Thyroid gland (tissue), 4 donors: Measurements from ENCODE around the gene TRIM45. TPM values are rescaled to one million over a fixed set of nuclear protein-coding genes. Genes with fewer than 3 reads are reported as not detected.
A peak's percentile ranks its signal among the peaks of the same experiment; 100 is the strongest.

Source experiments
- DNase-seq, 2 donors: peaks; one replicate each; pipeline ENCODE4 v3.0.0-alpha.2; 2019
- H3K27ac ChIP-seq, 3 donors: fragments of 200-600 bp; sonication (generic); 1 replicate in 2 of 3; 2 replicates in 1 of 3; pipeline ENCODE4 v1.5.1; 2016 to 2019; ENCODE audit warnings: mild to moderate bottlenecking in 1 of 3, moderate library complexity in 1 of 3
- H3K27me3 ChIP-seq: fragments of 200-600 bp; sonication (generic); one replicate; pipeline ENCODE4 v1.5.1; 2019
- H3K36me3 ChIP-seq, 2 donors: fragments of 200-600 bp; sonication (generic); one replicate each; pipeline ENCODE4 v1.5.1; 2016 to 2019
- H3K4me1 ChIP-seq, 2 donors: fragments of 200-600 bp; sonication (generic); one replicate each; pipeline ENCODE4 v1.5.1; 2017 to 2019
- H3K4me3 ChIP-seq, 3 donors: fragments of 200-600 bp; sonication (generic); replicated peaks in 1 of 3; 1 replicate in 2 of 3; 2 replicates in 1 of 3; pipeline ENCODE4 v1.5.1; 2016; ENCODE audit warnings: mild to moderate bottlenecking in 1 of 3
- H3K9me3 ChIP-seq: fragments of 200-600 bp; sonication (generic); one replicate; pipeline ENCODE4 v1.5.1; 2017
- POLR2A ChIP-seq, 2 donors: fragments of 450-650 bp; IDR thresholded peaks; one replicate each; pipeline ENCODE4 v1.6.1; 2017; ENCODE audit warnings: antibody characterized with exemption in 2 of 2, mild to moderate bottlenecking in 2 of 2, moderate library complexity in 1 of 2
- WGBS, 2 donors: methylation state at CpG; one replicate each; pipeline ENCODE4 v1.1.5; 2017; 5-methylcytosine and 5-hydroxymethylcytosine counted together
- intact Hi-C: fragments of 100-400 bp; cut with DNase I; formaldehyde crosslinking; loops from one replicate; pipeline ENCODE4 v1.15.1; 2023
- total RNA-seq, 4 donors: library from RNA; depleted of rRNA; stranded (reverse); fragments of >200 nt; gene quantifications; one replicate each; pipeline ENCODE4 v1.2.3, GENCODE V29; 2016
- TF ChIP-seq, protein P1 (sequence below), 6 experiments: fragments of 200-600 bp in 3 of 6; fragments of 450-650 bp in 3 of 6; sonication (generic) in 3 of 6; IDR thresholded peaks; one replicate each; pipeline ENCODE4 v1.5.1; 2016 to 2019; ENCODE audit warnings: antibody characterized with exemption in 6 of 6, mild to moderate bottlenecking in 2 of 6, inconsistent platforms in 1 of 6, moderate library complexity in 1 of 6

The TRIM45 gene
- total RNA-seq, 4 donors from 2014 or later, result 5.1 to 7.3 (median 6.3) TPM

DNA sequence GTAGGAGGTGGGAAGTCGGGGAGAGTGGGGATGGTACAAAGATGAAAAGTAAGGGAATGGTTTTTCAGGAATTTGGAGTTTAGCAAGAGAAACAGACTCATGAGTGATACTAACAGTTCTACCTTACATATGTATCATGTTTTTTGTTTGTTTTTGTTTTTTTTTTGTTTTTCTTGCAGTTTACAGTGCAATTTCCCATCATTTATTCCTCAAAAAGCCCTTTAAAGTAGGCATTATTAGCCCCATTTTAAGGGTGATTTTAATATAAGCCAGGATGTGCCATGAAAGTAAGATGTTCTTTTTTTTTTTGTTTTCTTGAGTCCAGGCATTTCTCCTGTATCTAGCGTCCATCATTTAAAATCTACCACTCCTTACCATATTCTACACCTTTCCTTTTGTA lies 13.8 kb upstream of the TRIM45 start:
- TF ChIP-seq, protein P1, sequence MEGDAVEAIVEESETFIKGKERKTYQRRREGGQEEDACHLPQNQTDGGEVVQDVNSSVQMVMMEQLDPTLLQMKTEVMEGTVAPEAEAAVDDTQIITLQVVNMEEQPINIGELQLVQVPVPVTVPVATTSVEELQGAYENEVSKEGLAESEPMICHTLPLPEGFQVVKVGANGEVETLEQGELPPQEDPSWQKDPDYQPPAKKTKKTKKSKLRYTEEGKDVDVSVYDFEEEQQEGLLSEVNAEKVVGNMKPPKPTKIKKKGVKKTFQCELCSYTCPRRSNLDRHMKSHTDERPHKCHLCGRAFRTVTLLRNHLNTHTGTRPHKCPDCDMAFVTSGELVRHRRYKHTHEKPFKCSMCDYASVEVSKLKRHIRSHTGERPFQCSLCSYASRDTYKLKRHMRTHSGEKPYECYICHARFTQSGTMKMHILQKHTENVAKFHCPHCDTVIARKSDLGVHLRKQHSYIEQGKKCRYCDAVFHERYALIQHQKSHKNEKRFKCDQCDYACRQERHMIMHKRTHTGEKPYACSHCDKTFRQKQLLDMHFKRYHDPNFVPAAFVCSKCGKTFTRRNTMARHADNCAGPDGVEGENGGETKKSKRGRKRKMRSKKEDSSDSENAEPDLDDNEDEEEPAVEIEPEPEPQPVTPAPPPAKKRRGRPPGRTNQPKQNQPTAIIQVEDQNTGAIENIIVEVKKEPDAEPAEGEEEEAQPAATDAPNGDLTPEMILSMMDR (IDR thresholded peaks at IDR 0.05), result no peak
- no peak for TF ChIP-seq POLR2A (IDR thresholded peaks at IDR 0.05)
- Histone ChIP-seq H3K9me3 (no peaks in the 10 kb centered on the region), H3K4me3 (no peak overlapping the region), H3K27me3 (no peaks in the 10 kb centered on the region), H3K27ac (no peak overlapping the region), H3K4me1 (no peaks in the 10 kb centered on the region), H3K36me3 (no peaks in the 10 kb centered on the region)
- WGBS, 2 donors, result 80 to 91% methylated on average over 2 of the region's 2 CpGs
- DNase-seq, result no peak
- intact Hi-C loops, result no loop called here

DNA sequence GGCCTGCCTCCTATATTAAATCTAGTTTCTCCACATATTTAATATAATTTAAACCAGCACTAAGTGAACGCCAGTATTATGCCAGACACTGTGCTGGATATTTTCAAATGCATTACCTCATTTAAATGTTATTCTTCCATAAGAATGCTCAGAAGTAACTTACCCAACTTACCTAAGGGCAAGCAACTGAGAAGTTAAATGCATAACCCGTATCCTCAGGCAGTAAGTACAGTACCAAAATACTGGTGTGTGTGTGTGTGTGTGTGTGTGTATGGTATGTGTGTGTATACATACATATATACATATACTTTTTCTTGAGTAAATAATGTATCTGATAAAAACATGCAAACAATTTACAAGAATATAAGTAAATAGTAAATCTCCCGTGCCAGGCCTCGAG lies 9.0 kb upstream of the TRIM45 start:
- Histone ChIP-seq H3K9me3 (no peaks in the 10 kb centered on the region), H3K27me3 (no peaks in the 10 kb centered on the region), H3K4me3 (no peak overlapping the region), H3K27ac (no peak overlapping the region), H3K36me3 (no peaks in the 10 kb centered on the region), H3K4me1 (peaks cover 3 to 11% of the 10 kb centered on the region in 2 donors)
- 91 to 97% methylated on average over 4 of the region's 4 CpGs for WGBS, 2 donors
- no peak for DNase-seq
- no peak for TF ChIP-seq POLR2A (IDR thresholded peaks at IDR 0.05)
- TF ChIP-seq, protein P1 (IDR thresholded peaks at IDR 0.05), result no peak
- intact Hi-C loops, result no loop called here

DNA sequence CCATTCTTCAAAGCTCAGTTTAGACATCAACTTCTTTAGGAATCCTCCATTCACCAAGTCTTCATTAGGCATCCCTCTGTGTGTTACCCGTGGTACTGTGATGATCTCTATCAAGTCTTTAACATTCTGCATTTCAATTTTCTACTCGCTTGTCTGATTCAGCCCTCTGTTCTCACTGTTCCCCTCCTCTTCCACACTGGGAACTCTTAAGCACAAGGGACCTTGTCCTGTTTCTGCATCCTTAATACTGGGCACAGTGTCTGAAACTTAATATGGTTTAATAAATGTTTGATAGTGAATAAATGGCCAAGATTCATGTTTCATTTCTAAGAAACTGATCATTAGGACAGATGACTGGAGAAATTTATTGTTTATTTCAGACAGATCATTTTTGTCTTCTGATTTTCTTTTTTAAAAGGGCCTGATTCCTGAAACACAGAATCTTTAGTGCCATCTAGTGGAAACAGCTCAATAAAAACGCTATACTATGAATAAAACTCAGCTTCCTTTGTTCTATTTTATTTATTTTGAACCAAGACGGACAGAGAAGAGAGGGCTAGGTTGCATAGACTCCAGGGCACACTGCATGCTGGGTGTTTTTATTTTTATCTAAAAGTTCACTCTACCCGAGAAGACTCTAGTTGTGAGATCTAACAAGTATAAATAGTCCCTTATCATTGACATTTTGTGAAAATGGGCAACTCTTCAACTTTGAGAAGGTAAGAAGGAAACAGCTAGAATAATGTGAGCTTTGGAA lies 7.0 kb upstream of the TRIM45 start:
- peaks cover 3 to 11% of the 10 kb centered on the region in 2 donors for H3K4me1 ChIP-seq
- H3K36me3 ChIP-seq, result no peaks in the 10 kb centered on the region
- no peaks in the 10 kb centered on the region for H3K27me3 ChIP-seq
- no peak for DNase-seq
- intact Hi-C loops, result loop anchor here (10.0 kb wide), 1 partner anchor 156 kb away; no protein-coding TSS in a partner anchor
- H3K27ac ChIP-seq, result peak overlapping the region in 1 of 3 donors; percentile 15
- no peak overlapping the region for H3K4me3 ChIP-seq
- TF ChIP-seq POLR2A (IDR thresholded peaks at IDR 0.05), result no peak
- TF ChIP-seq, protein P1 (IDR thresholded peaks at IDR 0.05), result peak in 5 of 6 experiments; percentile 23 to 74 (median 53)
- 23 to 27% methylated on average over 5 of the region's 5 CpGs for WGBS, 2 donors
- no peaks in the 10 kb centered on the region for H3K9me3 ChIP-seq

DNA sequence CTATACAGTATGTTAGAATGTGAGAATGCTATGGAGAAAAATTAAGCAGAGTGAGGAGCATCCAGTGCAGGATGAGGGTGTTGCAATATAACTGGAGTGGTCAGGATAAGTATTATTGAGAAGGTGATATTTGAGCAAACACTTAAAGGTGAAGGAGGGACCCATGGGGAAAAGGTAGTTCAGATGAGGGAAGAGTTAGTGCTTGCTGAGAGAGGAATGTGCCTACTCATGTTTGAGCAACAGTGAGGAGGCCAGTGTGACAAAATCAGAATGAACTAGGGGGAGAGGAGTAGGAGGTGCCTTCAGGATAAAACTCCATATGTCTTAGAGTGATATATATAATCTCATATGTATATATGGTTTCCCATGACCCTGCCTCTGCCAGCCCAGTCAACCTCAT lies 6.2 kb upstream of the TRIM45 start:
- Histone ChIP-seq H3K36me3 (no peaks in the 10 kb centered on the region), H3K4me1 (peaks cover 3 to 11% of the 10 kb centered on the region in 2 donors), H3K4me3 (no peak overlapping the region), H3K9me3 (no peaks in the 10 kb centered on the region), H3K27ac (no peak overlapping the region), H3K27me3 (no peaks in the 10 kb centered on the region)
- intact Hi-C loops, result loop anchor here (10.0 kb wide), 1 partner anchor 157 kb away; no protein-coding TSS in a partner anchor
- DNase-seq, result no peak
- TF ChIP-seq, protein P1 (IDR thresholded peaks at IDR 0.05), result no peak
- no peak for TF ChIP-seq POLR2A (IDR thresholded peaks at IDR 0.05)

DNA sequence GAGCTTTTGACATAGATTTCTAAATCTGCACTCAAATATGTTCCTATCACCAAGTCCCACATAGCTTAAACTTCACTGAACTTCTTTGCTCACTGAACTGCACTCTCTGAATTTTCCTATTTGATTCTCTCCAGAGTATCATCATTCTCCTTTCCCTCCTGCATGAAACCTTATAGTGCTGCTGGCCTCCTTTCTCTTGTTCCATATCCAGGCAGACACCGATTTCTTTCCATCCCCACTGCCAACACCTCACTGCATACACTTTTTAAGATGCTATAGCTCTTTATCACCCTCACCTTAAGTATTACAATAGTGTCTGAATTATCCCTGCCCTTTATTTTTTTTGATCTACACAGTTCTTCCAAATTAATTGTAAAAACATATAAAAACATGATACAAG lies 3.1 kb upstream of the TRIM45 start:
- DNase-seq, result no peak
- H3K4me1 ChIP-seq, result peaks cover 14 to 20% of the 10 kb centered on the region in 2 donors
- intact Hi-C loops, result loop anchor here (5.0 to 10.0 kb wide), 2 partner anchors 57 to 160 kb away; no protein-coding TSS in a partner anchor
- no peaks in the 10 kb centered on the region for H3K9me3 ChIP-seq
- H3K4me3 ChIP-seq, result no peak overlapping the region
- H3K27me3 ChIP-seq, result no peaks in the 10 kb centered on the region
- WGBS, 2 donors, result 30 to 66% methylated on average over 1 of the region's 1 CpG
- TF ChIP-seq, protein P1 (IDR thresholded peaks at IDR 0.05), result no peak
- no peak for TF ChIP-seq POLR2A (IDR thresholded peaks at IDR 0.05)
- no peaks in the 10 kb centered on the region for H3K36me3 ChIP-seq
- no peak overlapping the region for H3K27ac ChIP-seq
